ENCODE measurements around the gene TSC22D2. TPM values are rescaled to one million over a fixed set of nuclear protein-coding genes. Genes with fewer than 3 reads are reported as not detected.

TSC22D2 gene
- total and polyA plus RNA-seq, 2 of the 4 experiments (the other 2 are of a cell fraction): 12.2 to 20.5 TPM

DNA sequence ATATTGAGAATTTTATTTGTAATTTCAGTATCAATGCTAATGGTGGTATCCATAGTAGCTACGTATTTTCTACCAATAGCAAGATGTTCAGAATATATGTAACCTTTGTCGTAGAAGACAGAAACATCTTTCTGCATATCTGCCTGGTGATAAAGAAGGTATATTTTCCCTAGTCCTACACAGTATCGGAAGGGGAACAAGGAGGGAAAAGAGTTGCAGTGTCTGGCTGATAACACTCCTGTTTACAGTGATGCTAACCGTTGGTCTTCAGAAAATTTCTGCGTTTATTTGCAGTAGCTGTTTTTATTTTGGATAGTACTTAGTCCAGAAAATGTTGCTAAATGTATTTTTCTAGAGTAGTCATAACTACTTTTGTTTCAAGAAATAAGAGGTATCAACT is 25.2 kb downstream of the TSC22D2 start:
- Histone ChIP-seq H3K4me1 (ENCODE audit: control insufficient read depth, insufficient read depth, low read length) (peaks cover 6% of the 10 kb centered on the region), H2BK5ac (ENCODE audit: low read depth, low read length, poor library complexity, severe bottlenecking) (no peak overlapping the region), H4K20me1 (ENCODE audit: insufficient read depth, low read length) (peaks cover 75% of the 10 kb centered on the region), H2BK15ac (ENCODE audit: low read depth, low read length) (no peak overlapping the region), H4K5ac (ENCODE audit: low read depth, low read length) (no peak overlapping the region), H3K36me3 (ENCODE audit: control insufficient read depth, insufficient read depth, low read length) (0 out of 2 replicates have a peak, but pooled peaks cover 1% of the 10 kb centered on the region), H2AFZ (replicated peaks; ENCODE audit: low read length, poor library complexity) (no peak overlapping the region), H2AK5ac (ENCODE audit: low read depth, low read length) (no peak overlapping the region), H3K4ac (ENCODE audit: low read depth, low read length) (no peak overlapping the region), H3K4me2 (ENCODE audit: low read depth, low read length) (no peak overlapping the region), H4K8ac (ENCODE audit: low read depth in 2 of 2, low read length in 2 of 2) (no peak overlapping the region; a peak in 1 of 4 replicates), H3K9me3 (ENCODE audit: control insufficient read depth, insufficient read depth, low read length) (no peaks in the 10 kb centered on the region), H3K4me3 (ENCODE audit: insufficient read depth, low read depth, low read length) (no peak overlapping the region), H3K9ac (ENCODE audit: low read depth, low read length) (no peak overlapping the region), H3K27ac (ENCODE audit: insufficient read depth, low read length) (no peak overlapping the region), H3K27me3 (ENCODE audit: control insufficient read depth, insufficient read depth, low read length) (no peaks in the 10 kb centered on the region), H4K91ac (ENCODE audit: insufficient read depth, low read depth, low read length) (no peak overlapping the region), H3K14ac (replicated peaks; ENCODE audit: low read depth, low read length) (no peak overlapping the region), H2BK20ac (ENCODE audit: low read depth, low read length) (no peak overlapping the region), H2AK9ac (replicated peaks; ENCODE audit: low read depth, low read length, poor library complexity) (no peak overlapping the region), H3K18ac (ENCODE audit: low read depth, low read length) (no peak overlapping the region), H3K9me1 (ENCODE audit: insufficient read depth, low read length) (peaks cover 7% of the 10 kb centered on the region; the same call in 1 of the 2 replicates), H3K23ac (ENCODE audit: low read depth, low read length) (0 out of 2 replicates have a peak overlapping the region, but pooled peaks have one; percentile 4), H3K79me1 (ENCODE audit: low read depth in 1 of 2, low read length in 2 of 2) (peaks cover 0 to 38% of the 10 kb centered on the region in 2 experiments; a peak in 3 of 4 replicates), H2BK120ac (ENCODE audit: low read depth, low read length) (no peak overlapping the region), H3K56ac (ENCODE audit: extremely low read depth, insufficient read depth, low read length) (no peak overlapping the region)
- no TSS peak for BruUV-seq (replicated peaks)
- ATAC-seq (ENCODE audit: low read depth) (no peak), DNase-seq (no peak)
- POLR2A ChIA-PET (ENCODE audit: unreplicated experiment): no interaction called here
- CTCF ChIA-PET: interaction anchor here (0.6 kb wide), 1 partner anchor 95 kb away, joined by 3 read pairs; no protein-coding TSS in a partner anchor
- dilution Hi-C loops (cut with HindIII; ENCODE audit: low sequenced_read_pairs, unreplicated experiment): no loop called here
- intact Hi-C loops (cut with micrococcal nuclease): no loop called here
- no peak for TF ChIP-seq RFX5 (IDR thresholded peaks at IDR 0.05; ENCODE audit: low read depth, low read length)
- TF ChIP-seq, protein P1, sequence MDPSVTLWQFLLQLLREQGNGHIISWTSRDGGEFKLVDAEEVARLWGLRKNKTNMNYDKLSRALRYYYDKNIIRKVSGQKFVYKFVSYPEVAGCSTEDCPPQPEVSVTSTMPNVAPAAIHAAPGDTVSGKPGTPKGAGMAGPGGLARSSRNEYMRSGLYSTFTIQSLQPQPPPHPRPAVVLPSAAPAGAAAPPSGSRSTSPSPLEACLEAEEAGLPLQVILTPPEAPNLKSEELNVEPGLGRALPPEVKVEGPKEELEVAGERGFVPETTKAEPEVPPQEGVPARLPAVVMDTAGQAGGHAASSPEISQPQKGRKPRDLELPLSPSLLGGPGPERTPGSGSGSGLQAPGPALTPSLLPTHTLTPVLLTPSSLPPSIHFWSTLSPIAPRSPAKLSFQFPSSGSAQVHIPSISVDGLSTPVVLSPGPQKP (IDR thresholded peaks at IDR 0.05; ENCODE audit: borderline replicate concordance, low read depth, low read length): no peak
- TF ChIP-seq BHLHE40 (IDR thresholded peaks at IDR 0.05; ENCODE audit: low read depth, low read length): no peak
- TF ChIP-seq, protein P2, sequence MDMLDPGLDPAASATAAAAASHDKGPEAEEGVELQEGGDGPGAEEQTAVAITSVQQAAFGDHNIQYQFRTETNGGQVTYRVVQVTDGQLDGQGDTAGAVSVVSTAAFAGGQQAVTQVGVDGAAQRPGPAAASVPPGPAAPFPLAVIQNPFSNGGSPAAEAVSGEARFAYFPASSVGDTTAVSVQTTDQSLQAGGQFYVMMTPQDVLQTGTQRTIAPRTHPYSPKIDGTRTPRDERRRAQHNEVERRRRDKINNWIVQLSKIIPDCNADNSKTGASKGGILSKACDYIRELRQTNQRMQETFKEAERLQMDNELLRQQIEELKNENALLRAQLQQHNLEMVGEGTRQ (IDR thresholded peaks at IDR 0.05; ENCODE audit: low read depth, low read length): no peak
- no peak for TF ChIP-seq CHD1 (IDR thresholded peaks at IDR 0.05; ENCODE audit: low read depth, low read length)
- TF ChIP-seq, protein P3, sequence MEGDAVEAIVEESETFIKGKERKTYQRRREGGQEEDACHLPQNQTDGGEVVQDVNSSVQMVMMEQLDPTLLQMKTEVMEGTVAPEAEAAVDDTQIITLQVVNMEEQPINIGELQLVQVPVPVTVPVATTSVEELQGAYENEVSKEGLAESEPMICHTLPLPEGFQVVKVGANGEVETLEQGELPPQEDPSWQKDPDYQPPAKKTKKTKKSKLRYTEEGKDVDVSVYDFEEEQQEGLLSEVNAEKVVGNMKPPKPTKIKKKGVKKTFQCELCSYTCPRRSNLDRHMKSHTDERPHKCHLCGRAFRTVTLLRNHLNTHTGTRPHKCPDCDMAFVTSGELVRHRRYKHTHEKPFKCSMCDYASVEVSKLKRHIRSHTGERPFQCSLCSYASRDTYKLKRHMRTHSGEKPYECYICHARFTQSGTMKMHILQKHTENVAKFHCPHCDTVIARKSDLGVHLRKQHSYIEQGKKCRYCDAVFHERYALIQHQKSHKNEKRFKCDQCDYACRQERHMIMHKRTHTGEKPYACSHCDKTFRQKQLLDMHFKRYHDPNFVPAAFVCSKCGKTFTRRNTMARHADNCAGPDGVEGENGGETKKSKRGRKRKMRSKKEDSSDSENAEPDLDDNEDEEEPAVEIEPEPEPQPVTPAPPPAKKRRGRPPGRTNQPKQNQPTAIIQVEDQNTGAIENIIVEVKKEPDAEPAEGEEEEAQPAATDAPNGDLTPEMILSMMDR (conservative IDR thresholded peaks at IDR 0.05; ENCODE audit: low read depth, low read length): no peak
- TF ChIP-seq MAZ (IDR thresholded peaks at IDR 0.05; ENCODE audit: borderline replicate concordance, low read depth, low read length): no peak
- TF ChIP-seq RAD21 (IDR thresholded peaks at IDR 0.05; ENCODE audit: low read length): no peak
- no peak for TF ChIP-seq RCOR1 (IDR thresholded peaks at IDR 0.05; ENCODE audit: insufficient replicate concordance, low read length)
- TF ChIP-seq POLR2A (IDR thresholded peaks at IDR 0.05; ENCODE audit: low read depth, low read length): no peak
- no peak for TF ChIP-seq CEBPB (IDR thresholded peaks at IDR 0.05; ENCODE audit: low read depth, low read length)
- WGBS, 2 experiments (ENCODE audit: extremely low coverage in 2 of 2, insufficient read length in 1 of 2): no CpG with 5 or more reads among the region's 5 CpGs
- in situ Hi-C loops (cut with MboI; ENCODE audit: low sequenced_read_pairs): no loop called here
